Measurements from ENCODE around the gene KDM2B. TPM values are rescaled to one million over a fixed set of nuclear protein-coding genes. Genes with fewer than 3 reads are reported as not detected.

The KDM2B gene
- polyA plus RNA-seq, 3 donors, result 9.7 to 68.1 (median 9.7) TPM

DNA sequence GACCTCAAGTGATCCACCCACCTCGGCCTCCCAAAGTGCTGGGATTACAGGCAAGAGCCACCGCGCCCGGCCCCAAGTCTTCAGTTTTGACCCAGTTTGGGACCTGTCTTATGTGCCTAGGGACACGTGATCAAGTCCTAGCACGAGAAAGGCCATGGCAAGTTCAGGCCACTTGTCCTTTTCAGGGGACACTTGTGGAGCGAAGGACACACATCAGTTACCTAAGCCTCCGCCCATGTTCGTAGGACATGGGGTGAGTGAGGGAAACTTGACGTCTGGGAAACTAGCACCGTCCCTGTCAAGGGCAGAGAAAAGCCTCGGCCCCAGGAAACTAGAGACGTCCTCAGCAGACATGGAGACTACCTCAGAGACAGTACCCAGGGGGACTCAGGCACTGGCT, 60.7 kb downstream of the KDM2B start:
- H3K4me3 Mint-ChIP-seq, result no peak overlapping the region
- no peaks in the 10 kb centered on the region for H3K79me2 ChIP-seq (ENCODE audit: insufficient read depth, low read length)
- H2AFZ ChIP-seq (ENCODE audit: insufficient read depth, low read depth, low read length, poor library complexity, severe bottlenecking), result no peak overlapping the region
- H3K36me3 Mint-ChIP-seq, result peaks cover 44 to 69% of the 10 kb centered on the region in 2 donors
- H3K4me3 ChIP-seq (replicated peaks in 1 of 3; ENCODE audit: low read depth in 2 of 3, low read length in 3 of 3), result no peak overlapping the region
- H3K27ac ChIP-seq (ENCODE audit: low read depth in 1 of 2, low read length in 2 of 2), result peak overlapping the region; percentile 29 to 52
- peak overlapping the region in 5 of 7 donors; percentile 8 to 61 (median 33) for H3K27ac Mint-ChIP-seq
- intact Hi-C loops (cut with micrococcal nuclease), result no loop called here
- DNase-seq, result no peak
- H3K9me3 ChIP-seq (replicated peaks in 1 of 2; ENCODE audit: control insufficient read depth in 1 of 2, insufficient read depth in 1 of 2, low read length in 2 of 2), result no peaks in the 10 kb centered on the region
- peaks cover 0 to 2% (median 0%) of the 10 kb centered on the region in 7 donors for H3K9me3 Mint-ChIP-seq
- H3K9ac ChIP-seq (ENCODE audit: insufficient read depth, low read length, poor library complexity, severe bottlenecking), result no peak overlapping the region
- H3K4me2 ChIP-seq (replicated peaks; ENCODE audit: extremely low read depth, low read length, poor library complexity, severe bottlenecking), result no peak overlapping the region
- H3K36me3 ChIP-seq (replicated peaks in 1 of 2; ENCODE audit: control insufficient read depth in 1 of 2, insufficient read depth in 2 of 2, low read length in 2 of 2), result peaks cover 24 to 81% of the 10 kb centered on the region in 2 donors
- peaks cover 9% of the 10 kb centered on the region for H3K4me1 Mint-ChIP-seq
- peaks cover 0 to 10% of the 10 kb centered on the region in 2 donors for H3K4me1 ChIP-seq (ENCODE audit: control insufficient read depth in 1 of 2, insufficient read depth in 2 of 2, low read length in 2 of 2)
- WGBS (ENCODE audit: insufficient coverage), result 99% methylated on average over 10 of the region's 13 CpGs
- H4K20me1 ChIP-seq (ENCODE audit: insufficient read depth, low read length), result peaks cover 4% of the 10 kb centered on the region
- TF ChIP-seq, protein P1, sequence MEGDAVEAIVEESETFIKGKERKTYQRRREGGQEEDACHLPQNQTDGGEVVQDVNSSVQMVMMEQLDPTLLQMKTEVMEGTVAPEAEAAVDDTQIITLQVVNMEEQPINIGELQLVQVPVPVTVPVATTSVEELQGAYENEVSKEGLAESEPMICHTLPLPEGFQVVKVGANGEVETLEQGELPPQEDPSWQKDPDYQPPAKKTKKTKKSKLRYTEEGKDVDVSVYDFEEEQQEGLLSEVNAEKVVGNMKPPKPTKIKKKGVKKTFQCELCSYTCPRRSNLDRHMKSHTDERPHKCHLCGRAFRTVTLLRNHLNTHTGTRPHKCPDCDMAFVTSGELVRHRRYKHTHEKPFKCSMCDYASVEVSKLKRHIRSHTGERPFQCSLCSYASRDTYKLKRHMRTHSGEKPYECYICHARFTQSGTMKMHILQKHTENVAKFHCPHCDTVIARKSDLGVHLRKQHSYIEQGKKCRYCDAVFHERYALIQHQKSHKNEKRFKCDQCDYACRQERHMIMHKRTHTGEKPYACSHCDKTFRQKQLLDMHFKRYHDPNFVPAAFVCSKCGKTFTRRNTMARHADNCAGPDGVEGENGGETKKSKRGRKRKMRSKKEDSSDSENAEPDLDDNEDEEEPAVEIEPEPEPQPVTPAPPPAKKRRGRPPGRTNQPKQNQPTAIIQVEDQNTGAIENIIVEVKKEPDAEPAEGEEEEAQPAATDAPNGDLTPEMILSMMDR (IDR thresholded peaks at IDR 0.05), result no peak
- H3K27me3 ChIP-seq (ENCODE audit: control insufficient read depth in 2 of 2, insufficient read depth in 2 of 2, low read length in 2 of 2), result no peaks in the 10 kb centered on the region
- peaks cover 0 to 3% (median 0%) of the 10 kb centered on the region in 3 donors for H3K27me3 Mint-ChIP-seq (ENCODE audit: low read depth in 3 of 3)

DNA sequence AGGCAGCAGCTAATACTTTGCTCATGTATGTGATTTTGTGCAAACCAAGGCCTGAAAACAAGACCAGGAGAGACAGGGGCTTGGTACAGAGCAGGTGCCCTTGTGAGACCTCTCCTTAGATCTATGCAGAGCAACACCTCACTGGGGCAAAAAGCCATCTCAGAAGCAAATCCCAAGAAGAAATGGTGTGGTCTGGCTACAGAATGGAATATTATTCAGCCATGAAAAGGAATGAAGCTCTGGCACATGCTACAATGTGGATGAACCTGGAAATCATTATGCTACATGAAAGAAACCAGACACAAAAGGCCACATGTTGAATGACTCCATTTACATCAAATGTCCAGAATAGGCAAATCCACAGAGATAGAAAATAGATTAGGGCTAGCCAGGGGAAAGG, 61.6 kb downstream of the KDM2B start:
- no peak for DNase-seq
- H3K79me2 ChIP-seq (ENCODE audit: insufficient read depth, low read length), result no peaks in the 10 kb centered on the region
- peaks cover 0 to 10% of the 10 kb centered on the region in 2 donors for H3K4me1 ChIP-seq (ENCODE audit: control insufficient read depth in 1 of 2, insufficient read depth in 2 of 2, low read length in 2 of 2)
- no peak overlapping the region for H2AFZ ChIP-seq (ENCODE audit: insufficient read depth, low read depth, low read length, poor library complexity, severe bottlenecking)
- H3K9me3 ChIP-seq (replicated peaks in 1 of 2; ENCODE audit: control insufficient read depth in 1 of 2, insufficient read depth in 1 of 2, low read length in 2 of 2), result no peaks in the 10 kb centered on the region
- H3K27ac ChIP-seq (ENCODE audit: low read depth in 1 of 2, low read length in 2 of 2), result peak overlapping the region in 1 of 2 donors; percentile 21
- TF ChIP-seq, protein P1 (IDR thresholded peaks at IDR 0.05), result no peak
- no peak overlapping the region for H3K4me2 ChIP-seq (replicated peaks; ENCODE audit: extremely low read depth, low read length, poor library complexity, severe bottlenecking)
- no peak overlapping the region for H3K9ac ChIP-seq (ENCODE audit: insufficient read depth, low read length, poor library complexity, severe bottlenecking)
- H3K4me3 ChIP-seq (replicated peaks in 1 of 3; ENCODE audit: low read depth in 2 of 3, low read length in 3 of 3), result no peak overlapping the region
- peak overlapping the region in 1 of 7 donors; percentile 18 for H3K27ac Mint-ChIP-seq
- H3K36me3 ChIP-seq (replicated peaks in 1 of 2; ENCODE audit: control insufficient read depth in 1 of 2, insufficient read depth in 2 of 2, low read length in 2 of 2), result peaks cover 22 to 72% of the 10 kb centered on the region in 2 donors
- peaks cover 11% of the 10 kb centered on the region for H3K4me1 Mint-ChIP-seq
- intact Hi-C loops (cut with micrococcal nuclease), result no loop called here
- peaks cover 0 to 2% (median 0%) of the 10 kb centered on the region in 7 donors for H3K9me3 Mint-ChIP-seq
- peaks cover 43 to 62% of the 10 kb centered on the region in 2 donors for H3K36me3 Mint-ChIP-seq
- no peaks in the 10 kb centered on the region for H3K27me3 ChIP-seq (ENCODE audit: control insufficient read depth in 2 of 2, insufficient read depth in 2 of 2, low read length in 2 of 2)
- H4K20me1 ChIP-seq (ENCODE audit: insufficient read depth, low read length), result peaks cover 4% of the 10 kb centered on the region
- H3K4me3 Mint-ChIP-seq, result no peak overlapping the region
- peaks cover 0 to 3% (median 0%) of the 10 kb centered on the region in 3 donors for H3K27me3 Mint-ChIP-seq (ENCODE audit: low read depth in 3 of 3)

All from CD14-positive monocyte (primary cell).